GM23338 (cell line): Measurements from ENCODE around the gene CTDSPL.

Experiments
- CREB1 ChIP-seq: fragments of 250-450 bp; sonication (Bioruptor Pico); IDR thresholded peaks from 2 replicates; pipeline ENCODE4 v1.5.0; 2020; ENCODE audit warnings: low read depth, mild to moderate bottlenecking, moderate library complexity
- CTCF ChIP-seq, 2 experiments: fragments of 200-600 bp in 1 of 2; sonication (generic) in 1 of 2; conservative IDR thresholded peaks; 2 replicates each; pipeline versions ENCODE4 v1.5.1 to v1.6.1; 2016 to 2017; ENCODE audit warnings: antibody characterized with exemption in 2 of 2, low read depth in 2 of 2, mild to moderate bottlenecking in 2 of 2, moderate library complexity in 1 of 2
- EZH2 ChIP-seq: fragments of 200-600 bp; sonication (generic); IDR thresholded peaks from one replicate; pipeline ENCODE4 v1.8.0; 2017; ENCODE audit warnings: antibody characterized with exemption, mild to moderate bottlenecking, low read depth; ENCODE audit not compliant: unreplicated experiment
- EZH2phosphoT487 ChIP-seq: fragments of 200-600 bp; sonication (generic); IDR thresholded peaks from one replicate; pipeline ENCODE4 v1.8.1; 2018; ENCODE audit warnings: antibody characterized with exemption; ENCODE audit not compliant: unreplicated experiment
- JUNB ChIP-seq: IDR thresholded peaks from one replicate; pipeline ENCODE4 v1.6.1; 2016; ENCODE audit warnings: antibody characterized with exemption; ENCODE audit not compliant: unreplicated experiment
- NANOG ChIP-seq: IDR thresholded peaks from 2 replicates; pipeline ENCODE4 v1.6.1; 2016; ENCODE audit warnings: antibody characterized with exemption, borderline replicate concordance
- POLR2AphosphoS5 ChIP-seq: IDR thresholded peaks from 2 replicates; pipeline ENCODE4 v1.6.1; 2016; ENCODE audit warnings: antibody characterized with exemption, low read depth
- REST ChIP-seq: IDR thresholded peaks from one replicate; pipeline ENCODE4 v1.6.1; 2018; ENCODE audit warnings: antibody characterized with exemption; ENCODE audit not compliant: unreplicated experiment
- STAT1 ChIP-seq: IDR thresholded peaks from one replicate; pipeline ENCODE4 v1.6.1; 2016; ENCODE audit warnings: antibody characterized with exemption; ENCODE audit not compliant: unreplicated experiment
- ZNF114 ChIP-seq: fragments of 250-450 bp; sonication (Bioruptor Pico); IDR thresholded peaks from 2 replicates; pipeline ENCODE4 v1.5.0; 2020; ENCODE audit warnings: mild to moderate bottlenecking, moderate library complexity
- ZNF331 ChIP-seq: fragments of 250-450 bp; sonication (Bioruptor Pico); IDR thresholded peaks from 2 replicates; pipeline ENCODE4 v1.5.0; 2020; ENCODE audit warnings: low read depth, mild to moderate bottlenecking, moderate library complexity

- no peak for TF ChIP-seq CTCF (conservative IDR thresholded peaks at IDR 0.05; ENCODE audit: low read depth in 2 of 2)
- TF ChIP-seq CREB1 (CRISPR knock-in tag): no peak
- TF ChIP-seq EZH2: no peak
- no peak for TF ChIP-seq REST
- TF ChIP-seq POLR2AphosphoS5: no peak
- TF ChIP-seq EZH2phosphoT487: no peak
- no peak for TF ChIP-seq ZNF114 (CRISPR knock-in tag)
- no peak for TF ChIP-seq ZNF331 (CRISPR knock-in tag)
- no peak for TF ChIP-seq STAT1
- TF ChIP-seq JUNB: no peak
- TF ChIP-seq NANOG: no peak
Measured at GRCh38 chr3:38032328-38032865, 170.7 kb downstream of the CTDSPL start.
